NCI-H748 (cell line): ENCODE measurements around the gene LEFTY1.
"Not testable (repeated sequence)": the region's sequence is repeated elsewhere in the genome, so short reads cannot be mapped to it uniquely, and the experiment has no call there.

Source experiments
- DNase-seq: peaks from one replicate; lab custom pipeline; 2025; ENCODE audit not compliant: unreplicated experiment; lab: John Stamatoyannopoulos, UW

The LEFTY1 gene

DNA sequence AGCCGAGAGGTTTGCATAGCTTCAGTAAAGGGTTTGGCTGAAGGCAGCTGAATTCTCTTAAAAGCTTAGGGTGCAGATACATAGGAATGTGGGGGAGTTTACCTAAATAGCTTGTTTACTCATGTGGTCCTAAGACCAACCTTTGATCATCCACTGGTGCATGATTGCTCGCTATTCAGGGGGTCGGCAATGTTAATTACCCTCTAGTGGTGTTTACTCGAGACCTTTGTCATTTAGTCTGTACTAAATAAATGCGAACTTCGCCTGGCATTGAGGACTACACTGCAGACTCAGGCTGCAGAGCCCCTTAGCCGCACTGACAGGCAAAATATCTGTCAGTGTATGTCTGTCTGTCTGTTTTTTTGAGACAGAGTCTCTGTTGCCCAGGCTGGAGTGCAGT lies 38.6 kb downstream of the LEFTY1 start:
- DNase-seq, result no peak

- peak; percentile 2 for DNase-seq
These were observed 39.0 kb downstream of the LEFTY1 start for GRCh38 chr1:225849925-225850324.

DNA sequence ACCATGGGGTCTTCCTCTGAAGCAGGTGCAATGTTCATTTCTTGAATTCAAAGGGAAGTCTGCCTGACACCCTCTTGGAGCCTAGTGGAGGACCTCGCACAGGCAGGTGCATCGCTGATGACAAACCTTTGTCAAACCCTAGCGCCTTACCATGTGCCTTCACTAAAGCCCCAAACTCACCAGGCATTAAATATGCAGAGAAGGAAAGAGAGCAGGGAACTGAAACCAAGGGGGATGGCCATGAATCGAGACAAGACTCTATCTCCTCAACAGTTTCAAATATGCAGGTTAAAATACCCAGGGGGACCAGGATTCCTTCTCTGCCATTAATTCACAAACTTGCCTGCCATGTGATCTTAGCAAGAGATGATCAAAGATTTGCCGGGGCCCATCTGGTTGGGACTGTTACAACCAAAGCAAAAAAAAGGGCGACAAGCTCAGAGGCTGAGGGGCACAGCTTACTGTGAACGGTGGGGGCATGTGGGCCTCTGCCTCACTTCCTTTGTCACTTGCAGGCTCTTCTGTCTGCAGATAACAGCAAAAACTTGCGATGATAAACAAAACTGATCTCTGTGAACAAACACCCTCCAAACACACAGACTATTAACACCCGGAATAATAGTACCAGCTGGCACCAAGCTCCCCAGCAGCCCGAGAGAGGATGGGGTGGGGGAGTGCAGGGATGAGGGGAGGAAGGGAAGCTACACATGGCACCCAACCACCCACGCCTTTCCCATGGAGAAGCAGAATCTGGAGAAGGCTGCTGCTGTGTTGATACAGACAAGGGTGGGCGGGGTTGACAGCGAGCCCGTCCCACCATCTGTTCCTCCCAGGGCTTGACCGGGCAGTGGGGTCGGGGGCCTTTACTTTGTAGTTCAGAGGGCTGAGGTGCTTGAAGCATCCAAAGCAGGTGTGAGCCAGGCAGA lies 40.7 kb downstream of the LEFTY1 start:
- DNase-seq, result peak; percentile 63

- peak; percentile 85 for DNase-seq
These were observed 41.3 kb downstream of the LEFTY1 start for GRCh38 chr1:225847610-225848009.

DNA sequence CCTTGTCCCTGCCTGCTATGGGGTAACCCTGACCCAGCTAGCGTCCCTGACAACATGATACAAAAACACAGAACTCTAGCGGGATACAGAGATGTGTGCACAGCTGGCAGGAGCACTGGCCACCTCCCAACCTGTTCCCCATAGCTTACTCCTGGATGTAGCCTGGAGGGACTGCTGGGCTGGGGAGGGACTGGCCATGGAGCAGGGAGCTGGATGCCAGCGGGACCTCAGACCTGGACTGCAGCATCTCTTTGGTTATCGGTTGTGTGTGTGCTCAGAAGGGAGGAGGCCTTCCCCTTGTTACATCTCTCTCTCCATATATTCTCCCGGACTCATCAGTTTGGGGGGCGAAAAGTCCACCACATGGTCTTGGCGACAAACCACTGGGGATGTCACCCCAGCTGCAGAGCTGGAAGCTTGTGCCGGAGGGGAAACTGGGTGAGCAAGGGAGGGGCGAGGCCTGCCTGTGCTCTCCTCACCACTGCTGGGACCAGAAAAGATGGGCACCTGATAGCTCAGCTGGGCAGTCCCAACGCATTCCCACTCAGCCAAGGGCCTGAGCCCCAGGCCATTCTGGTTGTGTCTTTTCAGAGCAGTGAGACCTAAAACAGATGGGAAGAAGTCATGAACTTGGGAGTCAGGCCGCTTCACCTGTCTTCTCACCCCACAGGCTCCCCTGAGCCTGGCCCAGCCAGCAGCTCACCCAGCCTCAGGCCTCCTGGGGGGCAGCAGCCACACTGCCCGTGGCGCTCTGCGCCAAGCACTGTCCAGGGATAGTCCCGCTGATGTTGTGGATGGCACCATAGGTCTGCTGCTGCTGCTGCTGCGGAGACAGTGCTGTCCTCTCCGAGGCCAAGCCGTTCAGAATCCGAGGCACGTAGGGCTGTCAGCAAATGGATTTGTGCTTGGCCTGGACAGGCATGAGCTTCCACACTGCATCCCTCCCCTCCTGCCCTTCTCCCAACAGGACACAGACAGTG lies 42.3 kb downstream of the LEFTY1 start:
- peak; percentile 4 for DNase-seq

GRCh38 chr1:225845571-225846259 lies 43.2 kb downstream of the LEFTY1 start:
- peak; percentile 66 for DNase-seq

DNA sequence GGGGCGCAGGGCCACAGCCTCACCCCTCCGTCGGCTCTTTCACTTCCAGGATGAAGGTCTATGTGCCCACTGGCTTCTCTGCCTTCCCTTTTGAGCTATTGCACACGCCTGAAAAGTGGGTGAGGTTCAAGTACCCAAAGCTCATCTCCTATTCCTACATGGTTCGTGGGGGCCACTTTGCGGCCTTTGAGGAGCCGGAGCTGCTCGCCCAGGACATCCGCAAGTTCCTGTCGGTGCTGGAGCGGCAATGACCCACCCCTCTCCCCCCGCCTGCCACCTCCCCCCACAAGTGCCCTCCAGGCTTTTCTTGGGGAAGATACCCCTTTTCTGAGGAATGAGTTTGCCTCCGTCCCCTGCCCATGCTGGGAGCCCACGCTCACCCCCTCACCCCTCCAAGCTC lies 43.8 kb downstream of the LEFTY1 start:
- no peak for DNase-seq

- DNase-seq, result no peak
These were observed 44.5 kb downstream of the LEFTY1 start for GRCh38 chr1:225844236-225845061.

DNA sequence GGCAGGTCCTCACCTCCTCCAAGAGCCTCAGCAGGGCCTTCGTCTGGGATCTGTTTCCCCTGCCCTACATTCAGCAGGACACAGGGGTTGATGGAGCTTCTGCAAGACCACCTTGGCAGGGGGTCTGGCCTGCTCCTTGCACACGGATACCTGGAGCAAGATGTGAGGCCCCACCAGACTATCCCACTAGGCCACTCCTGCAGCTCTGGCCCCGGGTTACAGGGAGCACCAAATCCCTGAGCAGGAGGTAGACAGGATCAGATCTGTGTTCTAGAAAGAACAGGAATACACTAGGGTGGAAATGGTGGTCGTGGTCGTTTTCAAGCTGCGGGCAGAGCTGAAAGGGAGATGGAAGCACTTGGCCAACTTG lies 45.5 kb downstream of the LEFTY1 start:
- no peak for DNase-seq

DNA sequence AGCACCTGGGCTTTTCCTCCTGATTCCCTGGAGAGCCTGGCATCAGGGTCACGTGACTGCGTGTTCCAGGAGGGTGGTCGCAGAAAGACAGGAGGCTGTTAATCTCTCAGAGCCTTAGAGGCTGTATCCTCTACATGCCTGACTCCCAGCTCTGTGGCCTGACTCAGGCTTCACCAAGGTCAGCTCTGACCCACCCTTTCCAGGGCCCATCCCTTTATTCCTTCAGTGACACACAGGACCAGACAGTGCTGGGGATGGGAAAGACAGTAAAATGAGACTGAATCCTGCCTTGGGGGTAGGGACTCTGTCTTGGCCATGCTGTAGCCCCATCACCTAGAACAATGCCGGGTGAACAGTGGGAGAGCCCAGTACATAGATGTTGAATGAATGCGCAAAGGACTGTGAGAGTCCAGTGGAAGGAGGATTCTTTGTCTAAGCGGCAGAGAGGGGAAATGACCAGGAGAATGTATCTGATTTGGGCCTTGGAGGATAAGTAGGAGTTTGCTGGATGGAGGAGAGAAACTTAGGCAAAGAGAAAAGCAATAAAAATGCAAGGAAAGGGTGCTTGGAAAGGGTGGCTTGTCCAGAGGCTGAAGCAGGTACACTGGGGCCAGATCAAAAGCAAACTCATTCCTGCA lies 46.0 kb downstream of the LEFTY1 start:
- no peak for DNase-seq

DNA sequence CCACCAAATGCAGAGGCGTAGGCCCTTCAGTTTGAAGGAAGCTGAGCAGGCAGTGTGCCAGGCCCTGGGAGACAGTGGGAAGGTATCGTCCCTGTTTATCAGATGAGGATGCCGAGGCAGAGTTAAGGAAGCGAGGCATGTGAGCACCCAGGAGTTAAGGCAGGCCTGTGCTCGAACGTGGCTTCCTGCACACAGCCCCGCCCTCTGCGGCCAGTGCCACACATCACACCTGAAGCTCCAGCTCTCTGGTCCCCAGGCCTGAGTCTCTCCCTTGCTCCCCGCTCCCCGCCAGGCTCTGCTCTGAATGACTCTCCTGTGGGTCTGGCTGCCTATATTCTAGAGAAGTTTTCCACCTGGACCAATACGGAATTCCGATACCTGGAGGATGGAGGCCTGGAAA lies 46.9 kb downstream of the LEFTY1 start:
- no peak for DNase-seq

GRCh38 chr1:225840713-225841112 lies 48.2 kb downstream of the LEFTY1 start:
- no peak for DNase-seq

DNA sequence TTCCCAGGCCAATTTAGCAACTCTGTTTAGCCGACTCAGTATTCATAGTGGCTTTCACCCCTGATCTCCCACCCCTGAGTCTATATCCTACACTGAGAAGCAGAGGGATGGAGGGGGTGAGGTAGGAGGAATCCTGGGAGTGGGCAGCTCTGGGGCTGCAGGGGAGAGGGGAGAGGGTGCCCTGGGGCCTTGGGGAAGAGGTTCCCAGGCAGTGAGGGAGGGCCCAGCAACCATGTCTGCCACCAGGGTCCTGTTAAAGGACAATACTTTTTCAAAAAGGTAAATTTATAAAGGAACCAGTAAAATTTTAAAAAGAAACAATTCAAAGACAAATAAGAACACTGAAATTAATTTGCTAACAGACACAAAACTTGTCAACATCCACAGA lies 48.7 kb downstream of the LEFTY1 start:
- no peak for DNase-seq

DNA sequence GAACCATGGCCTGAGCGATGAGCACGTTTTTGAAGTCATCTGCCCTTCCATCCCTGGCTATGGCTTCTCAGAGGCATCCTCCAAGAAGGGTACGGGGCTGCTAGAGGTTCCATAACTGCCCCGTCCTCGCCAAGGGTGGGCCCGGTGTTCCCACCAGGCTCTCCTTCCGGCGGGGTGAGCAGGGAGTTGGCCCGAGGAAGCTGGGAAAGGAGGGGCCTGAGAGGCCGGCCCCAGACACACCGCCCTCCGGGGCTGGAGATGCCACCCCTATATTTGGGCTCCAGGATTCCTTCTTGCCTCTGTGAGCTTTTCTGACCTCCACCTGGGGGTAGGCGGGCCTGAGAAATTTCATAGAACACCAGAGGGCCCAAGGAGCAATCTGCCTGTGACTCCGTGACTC lies 50.2 kb downstream of the LEFTY1 start:
- DNase-seq, result no peak

GRCh38 chr1:225836296-225836695 lies 52.6 kb downstream of the LEFTY1 start:
- DNase-seq, result not testable (repeated sequence)
